Sigmoid colon (tissue), 4 donors: Measurements from ENCODE around the gene TSPAN14.

ENCODE experiments used
- CTCF ChIP-seq, 4 experiments: fragments of 450-650 bp in 3 of 4; fragments of 200-600 bp in 1 of 4; IDR thresholded peaks; one replicate each; pipeline ENCODE4 v1.5.1; 2016 to 2019; ENCODE audit warnings: antibody characterized with exemption in 4 of 4, mild to moderate bottlenecking in 3 of 4, moderate library complexity in 2 of 4
- EP300 ChIP-seq, 4 donors: sonication (generic); formaldehyde crosslinking; IDR thresholded peaks; one replicate each; pipeline ENCODE4 v1.6.1; 2017; ENCODE audit warnings: antibody characterized with exemption in 4 of 4
- POLR2A ChIP-seq, 2 donors: fragments of 450-650 bp; IDR thresholded peaks; one replicate each; pipeline ENCODE4 v1.6.1; 2016; ENCODE audit warnings: antibody characterized with exemption in 2 of 2, mild to moderate bottlenecking in 2 of 2, moderate library complexity in 2 of 2
- POLR2AphosphoS5 ChIP-seq, 4 donors: sonication (generic); formaldehyde crosslinking; IDR thresholded peaks; one replicate each; pipeline ENCODE4 v1.6.1; 2017; ENCODE audit warnings: antibody characterized with exemption in 4 of 4

- no peak for TF ChIP-seq CTCF (IDR thresholded peaks at IDR 0.05)
- TF ChIP-seq POLR2A (IDR thresholded peaks at IDR 0.05), result no peak
- TF ChIP-seq EP300 (IDR thresholded peaks at IDR 0.05), result no peak
- TF ChIP-seq POLR2AphosphoS5 (IDR thresholded peaks at IDR 0.05), result no peak
These were observed 64.2 kb downstream of the TSPAN14 start for GRCh38 chr10:80518143-80518806.
